GM12891 (cell line): ENCODE data around the gene PDCD2L.

Experiments
- DNase-seq: peaks from one replicate; pipeline ENCODE4 v3.0.0; 2011; ENCODE audit warnings: low spot score; ENCODE audit not compliant: insufficient read length
- FAIRE-seq: peaks from 2 replicates; lab custom pipeline; 2011; peaks lifted over from hg19 to GRCh38; lab: Jason Lieb, UNC
- PAX5 ChIP-seq: IDR thresholded peaks from 2 replicates; pipeline ENCODE4 v1.6.1; 2011; ENCODE audit warnings: low read length, moderate library complexity, mild to moderate bottlenecking; ENCODE audit not compliant: insufficient read depth, severe bottlenecking
- POLR2A ChIP-seq: IDR thresholded peaks from 2 replicates; pipeline ENCODE4 v1.6.1; 2011; ENCODE audit warnings: low read depth, low read length, control low read depth
- POLR2AphosphoS5 ChIP-seq: IDR thresholded peaks from 2 replicates; pipeline ENCODE4 v1.6.1; 2011; ENCODE audit warnings: low read depth, low read length, control low read depth
- POU2F2 ChIP-seq: IDR thresholded peaks from 2 replicates; pipeline ENCODE4 v1.6.1; 2011; ENCODE audit warnings: low read depth, mild to moderate bottlenecking, control low read depth, low read length, moderate library complexity
- SPI1 ChIP-seq: IDR thresholded peaks from 2 replicates; pipeline ENCODE4 v1.6.1; 2011; ENCODE audit warnings: low read depth, low read length, control low read depth
- TAF1 ChIP-seq: IDR thresholded peaks from 2 replicates; pipeline ENCODE4 v1.6.1; 2011; ENCODE audit warnings: low read depth, low read length, control low read depth

PDCD2L gene

DNA sequence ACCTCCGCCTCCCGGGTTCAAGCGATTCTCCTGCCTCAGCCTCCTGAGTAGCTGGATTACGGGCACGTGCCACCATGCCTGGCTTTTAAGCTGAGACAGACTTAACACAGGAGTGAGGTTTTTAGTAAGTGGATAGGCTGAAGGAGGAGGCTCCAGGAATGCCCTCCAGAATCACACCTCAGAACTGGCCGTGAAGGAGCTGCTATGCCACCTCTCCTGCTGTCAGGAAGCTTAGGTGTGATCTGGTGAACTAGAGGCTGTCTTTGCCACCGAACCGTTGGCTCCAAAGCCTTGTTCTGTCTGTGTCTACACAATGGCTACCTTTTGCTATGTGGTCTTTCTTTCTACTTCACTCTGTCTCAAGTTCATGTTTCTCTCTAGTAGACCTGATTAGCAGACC is 4.2 kb downstream of the PDCD2L start:
- FAIRE-seq = no peak

GRCh38 chr19:34409189-34410164 is 5.3 kb downstream of the PDCD2L start:
- peak; percentile 76 for FAIRE-seq
- TF ChIP-seq POU2F2 = no peak
- peak; percentile 87 for TF ChIP-seq SPI1
- no peak for DNase-seq

More for the DNA sequence above, 4.2 kb downstream of the PDCD2L start:
- TF ChIP-seq PAX5 (no peak), TAF1 (no peak)
- DNase-seq = no peak

DNA sequence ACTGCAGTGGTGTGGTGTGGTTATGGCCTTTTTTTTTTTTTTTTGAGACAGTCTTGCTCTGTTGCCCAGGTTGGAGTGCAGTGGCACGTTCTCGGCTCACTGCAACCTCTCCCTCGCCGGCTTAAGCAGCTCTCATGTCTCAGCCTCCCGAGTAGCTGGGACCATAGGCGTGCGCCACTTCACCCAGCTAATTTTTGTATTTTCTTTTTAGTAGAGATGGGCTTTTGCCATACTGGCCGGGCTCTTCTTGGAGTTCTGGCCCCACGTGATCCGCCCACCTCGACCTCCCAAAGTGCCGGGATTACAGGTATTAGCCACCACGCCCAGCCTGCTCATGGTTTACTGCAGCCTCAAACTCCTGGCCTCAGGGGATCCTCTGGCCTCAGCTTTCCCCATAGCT is 7.0 kb downstream of the PDCD2L start:
- DNase-seq = no peak
- FAIRE-seq = no peak
- TF ChIP-seq POLR2AphosphoS5 = no peak
- no peak for TF ChIP-seq POU2F2
- TF ChIP-seq PAX5 = no peak
- TF ChIP-seq TAF1 = no peak
- TF ChIP-seq POLR2A = no peak
- no peak for TF ChIP-seq SPI1

GRCh38 chr19:34416021-34416545 is 11.9 kb downstream of the PDCD2L start:
- FAIRE-seq = no peak
- DNase-seq = no peak
- TF ChIP-seq TAF1 (no peak), POLR2AphosphoS5 (no peak), POLR2A (no peak), POU2F2 (no peak), SPI1 (no peak), PAX5 (no peak)

DNA sequence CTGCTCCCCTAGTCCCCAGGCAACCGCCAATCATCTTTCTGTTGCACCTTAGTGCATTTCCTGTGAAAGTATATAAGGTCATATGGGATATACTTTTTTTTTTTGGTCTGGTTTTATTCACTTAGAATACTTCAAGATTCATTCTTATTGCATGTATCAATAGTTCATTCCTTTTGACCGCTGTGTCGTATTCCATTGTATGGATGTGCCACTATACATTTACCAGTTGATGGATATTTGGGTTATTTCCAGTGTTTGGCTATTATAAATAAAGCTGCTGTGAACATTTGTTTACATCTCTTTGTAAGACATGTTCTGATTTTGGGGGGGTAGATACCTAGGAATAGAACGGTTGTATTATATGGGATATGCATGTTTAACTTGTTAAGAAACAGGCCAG is 14.1 kb downstream of the PDCD2L start:
- TF ChIP-seq POLR2A = no peak
- no peak for TF ChIP-seq TAF1
- no peak for TF ChIP-seq SPI1
- TF ChIP-seq POLR2AphosphoS5 = no peak
- no peak for TF ChIP-seq POU2F2
- no peak for TF ChIP-seq PAX5
- FAIRE-seq (no peak), DNase-seq (no peak)

- DNase-seq (no peak), FAIRE-seq (no peak)
- TF ChIP-seq POU2F2 = no peak
- no peak for TF ChIP-seq POLR2AphosphoS5
- no peak for TF ChIP-seq SPI1
- no peak for TF ChIP-seq PAX5
- TF ChIP-seq POLR2A = no peak
- TF ChIP-seq TAF1 = no peak
Observed at GRCh38 chr19:34426096-34426661, 22.0 kb downstream of the PDCD2L start.

DNA sequence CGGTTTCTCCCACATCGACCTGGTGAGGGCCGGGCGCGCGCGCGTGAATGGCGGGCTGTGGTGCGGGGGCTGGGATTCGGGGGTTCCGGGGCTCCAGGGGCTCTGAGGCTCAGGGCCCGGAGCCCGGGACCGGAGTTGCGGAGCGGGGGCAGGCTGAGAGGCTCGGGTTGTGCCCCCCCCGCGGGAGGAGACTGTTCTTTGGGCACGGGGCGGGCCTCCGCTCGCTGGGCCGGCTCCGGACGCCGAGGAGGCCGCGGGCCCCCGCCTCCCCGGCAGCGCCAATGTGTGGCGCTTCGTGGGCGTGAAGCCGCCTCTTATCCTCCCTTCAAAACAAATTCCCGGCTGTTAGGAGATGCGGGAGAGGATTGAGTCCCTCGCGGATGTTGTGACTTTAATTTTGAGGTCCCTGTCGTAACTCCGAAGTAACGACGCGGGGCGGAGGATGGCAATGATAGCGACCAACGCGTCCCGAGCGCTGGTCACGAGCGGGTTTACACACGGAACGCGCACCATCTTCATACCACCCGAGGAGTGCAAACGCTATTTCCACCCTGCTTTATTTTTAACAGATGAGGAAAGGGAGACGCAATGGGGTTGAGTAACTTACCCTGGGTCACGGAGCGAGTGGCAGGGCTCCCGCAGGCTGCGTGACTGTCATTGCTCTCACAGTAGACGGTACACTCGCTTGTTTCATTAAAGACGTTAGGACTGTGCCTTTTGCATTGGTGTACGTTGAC is 24.5 kb downstream of the PDCD2L start:
- peak; percentile 13 for DNase-seq
- TF ChIP-seq POLR2AphosphoS5 = peak; percentile 41; the same call in 1 of the 2 replicates
- no peak for TF ChIP-seq TAF1
- FAIRE-seq = peak; percentile 80

DNA sequence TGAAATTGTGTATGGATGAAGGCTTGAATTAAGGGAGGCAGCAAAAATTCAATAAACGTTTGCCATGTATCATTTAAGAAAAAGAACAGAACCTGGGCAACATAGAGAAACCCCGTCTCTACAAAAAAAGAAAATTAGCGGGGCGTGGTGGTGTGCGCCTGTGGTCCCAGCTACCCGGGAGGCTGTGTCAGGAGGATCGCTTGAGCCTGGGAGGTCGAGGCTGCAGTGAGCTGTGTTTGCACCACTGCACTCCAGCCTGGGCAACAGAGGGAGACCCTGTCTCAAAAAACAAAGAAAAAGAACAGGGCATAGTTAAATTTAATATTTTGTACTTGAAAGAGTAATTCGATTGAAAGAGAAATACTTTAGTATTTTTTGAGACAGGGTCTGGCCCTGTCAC is 25.4 kb downstream of the PDCD2L start:
- FAIRE-seq = no peak
- TF ChIP-seq POU2F2 = no peak
- TF ChIP-seq SPI1 = no peak
- TF ChIP-seq PAX5 = no peak
- no peak for TF ChIP-seq POLR2AphosphoS5
- no peak for TF ChIP-seq TAF1
- no peak for TF ChIP-seq POLR2A
- no peak for DNase-seq

GRCh38 chr19:34430738-34431625 is 26.8 kb downstream of the PDCD2L start:
- TF ChIP-seq SPI1 (no peak), TAF1 (no peak), POLR2AphosphoS5 (no peak), POU2F2 (no peak), POLR2A (no peak), PAX5 (no peak)
- DNase-seq (peak; percentile 44), FAIRE-seq (peak; percentile 89)
